IMR-90 (cell line): ENCODE data around the gene ZFP42. TPM values are rescaled to one million over a fixed set of nuclear protein-coding genes. Genes with fewer than 3 reads are reported as not detected.

Source experiments
- ATAC-seq: fragments of 200-7000 bp; cut with Tn5 transposase; 2 replicates; pipeline ENCODE4 v1.9.1; 2020; ENCODE audit warnings: low read depth, mild to moderate bottlenecking, moderate library complexity
- BruUV-seq: library from RNA; stranded (reverse); fragments of 400-500 nt; replicated peaks from 2 replicates; lab custom pipeline; 2021; lab: Mats Ljungman, UMichigan
- CTCF ChIA-PET: fragments of 300-600 bp; formaldehyde crosslinking; extraction: SDS; loops from one replicate; lab custom pipeline; 2021; ENCODE audit warnings: antibody characterized with exemption; lab: Yijun Ruan, JAX
- POLR2A ChIA-PET: fragments of 300-600 bp; sonication (Branson Sonifier 250); formaldehyde crosslinking; loops from one replicate; lab custom pipeline; 2022; ENCODE audit warnings: antibody characterized with exemption; ENCODE audit not compliant: unreplicated experiment; lab: Charles Lee
- DNase-seq: peaks from one replicate; pipeline ENCODE4 v3.0.0; 2013
- H2AFZ ChIP-seq: replicated peaks from 2 replicates; pipeline ENCODE3; 2013; ENCODE audit warnings: low read length, mild to moderate bottlenecking; ENCODE audit not compliant: poor library complexity
- H2AK5ac ChIP-seq: 2 replicates; pipeline ENCODE4 v1.6.1; 2013; ENCODE audit warnings: low read depth, low read length, inconsistent platforms
- H2AK9ac ChIP-seq: replicated peaks from 2 replicates; pipeline ENCODE3; 2013; ENCODE audit warnings: mild to moderate bottlenecking, low read depth, low read length, moderate library complexity; ENCODE audit not compliant: poor library complexity
- H2BK120ac ChIP-seq: 2 replicates; pipeline ENCODE4 v1.6.1; 2013; ENCODE audit warnings: low read depth, low read length, inconsistent platforms
- H2BK15ac ChIP-seq: 3 replicates; pipeline ENCODE4 v1.6.1; 2013; ENCODE audit warnings: low read depth, low read length, inconsistent platforms
- H2BK20ac ChIP-seq: 2 replicates; pipeline ENCODE4 v1.6.1; 2013; ENCODE audit warnings: low read depth, mild to moderate bottlenecking, inconsistent platforms, low read length, moderate library complexity
- H2BK5ac ChIP-seq: 2 replicates; pipeline ENCODE4 v1.6.1; 2013; ENCODE audit warnings: mild to moderate bottlenecking, low read depth, low read length, inconsistent platforms; ENCODE audit not compliant: poor library complexity, severe bottlenecking
- H3K14ac ChIP-seq: replicated peaks from 2 replicates; pipeline ENCODE4 v1.6.1; 2013; ENCODE audit warnings: low read depth, low read length, inconsistent platforms
- H3K18ac ChIP-seq: 2 replicates; pipeline ENCODE4 v1.6.1; 2013; ENCODE audit warnings: low read depth, low read length, control low read depth
- H3K23ac ChIP-seq: 2 replicates; pipeline ENCODE4 v1.6.1; 2013; ENCODE audit warnings: low read depth, low read length, inconsistent platforms
- H3K27ac ChIP-seq: 2 replicates; pipeline ENCODE4 v1.5.1; 2013; ENCODE audit warnings: mild to moderate bottlenecking, control low read depth, low read length; ENCODE audit not compliant: insufficient read depth
- H3K27me3 ChIP-seq: 2 replicates; pipeline ENCODE4 v1.6.1; 2013; ENCODE audit warnings: low read length; ENCODE audit not compliant: control insufficient read depth, insufficient read depth
- H3K36me3 ChIP-seq: 2 replicates; pipeline ENCODE4 v1.6.1; 2013; ENCODE audit warnings: low read length, mixed read lengths; ENCODE audit not compliant: control insufficient read depth, insufficient read depth
- H3K4ac ChIP-seq: 2 replicates; pipeline ENCODE4 v1.6.1; 2013; ENCODE audit warnings: low read depth, low read length, inconsistent platforms
- H3K4me1 ChIP-seq: 2 replicates; pipeline ENCODE4 v1.6.1; 2013; ENCODE audit warnings: low read length, mixed read lengths; ENCODE audit not compliant: control insufficient read depth, insufficient read depth
- H3K4me2 ChIP-seq: 2 replicates; pipeline ENCODE4 v1.6.1; 2013; ENCODE audit warnings: low read depth, mild to moderate bottlenecking, control low read depth, low read length, moderate library complexity
- H3K4me3 ChIP-seq: 2 replicates; pipeline ENCODE4 v1.5.1; 2013; ENCODE audit warnings: low read depth, mild to moderate bottlenecking, control low read depth, low read length, moderate library complexity; ENCODE audit not compliant: insufficient read depth
- H3K56ac ChIP-seq: 2 replicates; pipeline ENCODE4 v1.6.1; 2013; ENCODE audit warnings: low read length, inconsistent platforms; ENCODE audit not compliant: insufficient read depth; ENCODE audit errors: extremely low read depth
- H3K79me1 ChIP-seq, 2 experiments: 2 replicates each; pipeline ENCODE4 v1.6.1; 2013; ENCODE audit warnings: low read length in 2 of 2, inconsistent platforms in 1 of 2, low read depth in 1 of 2
- H3K9ac ChIP-seq: 2 replicates; pipeline ENCODE4 v1.6.1; 2013; ENCODE audit warnings: low read depth, low read length, control low read depth
- H3K9me1 ChIP-seq: 2 replicates; pipeline ENCODE4 v1.6.1; 2013; ENCODE audit warnings: low read length, inconsistent platforms; ENCODE audit not compliant: insufficient read depth
- H3K9me3 ChIP-seq: 2 replicates; pipeline ENCODE4 v1.6.1; 2013; ENCODE audit warnings: low read length; ENCODE audit not compliant: control insufficient read depth, insufficient read depth
- H4K20me1 ChIP-seq: 2 replicates; pipeline ENCODE4 v1.6.1; 2013; ENCODE audit warnings: low read length, inconsistent platforms; ENCODE audit not compliant: insufficient read depth
- H4K5ac ChIP-seq: 2 replicates; pipeline ENCODE4 v1.6.1; 2013; ENCODE audit warnings: mild to moderate bottlenecking, low read depth, low read length, control low read depth
- H4K8ac ChIP-seq, 2 experiments: 2 replicates each; pipeline ENCODE4 v1.6.1; 2013; ENCODE audit warnings: low read depth in 2 of 2, low read length in 2 of 2, control low read depth in 1 of 2, inconsistent platforms in 1 of 2
- H4K91ac ChIP-seq: 2 replicates; pipeline ENCODE4 v1.6.1; 2013; ENCODE audit warnings: low read depth, low read length, inconsistent platforms; ENCODE audit not compliant: insufficient read depth
- BHLHE40 ChIP-seq: fragments of 150-350 bp; IDR thresholded peaks from 2 replicates; pipeline ENCODE4 v1.6.1; 2016; ENCODE audit warnings: mild to moderate bottlenecking, low read depth, low read length
- FOS ChIP-seq: fragments of 150-350 bp; IDR thresholded peaks from 2 replicates; pipeline ENCODE4 v1.6.1; 2016; ENCODE audit warnings: low read depth, low read length
- NFE2L2 ChIP-seq: fragments of 150-350 bp; IDR thresholded peaks from 2 replicates; pipeline ENCODE4 v1.6.1; 2016; ENCODE audit warnings: low read depth, mild to moderate bottlenecking, low read length
- POLR2A ChIP-seq: IDR thresholded peaks from 2 replicates; pipeline ENCODE4 v1.6.1; 2012; ENCODE audit warnings: mild to moderate bottlenecking, low read depth, low read length
- RAD21 ChIP-seq: IDR thresholded peaks from 2 replicates; pipeline ENCODE4 v1.6.1; 2012; ENCODE audit warnings: low read length, improper control_type of control experiment
- USF2 ChIP-seq: fragments of 150-350 bp; IDR thresholded peaks from 2 replicates; pipeline ENCODE4 v1.6.1; 2017; ENCODE audit warnings: mild to moderate bottlenecking, antibody characterized with exemption, low read length, low read depth
- WGBS, 2 experiments: methylation state at CpG; one replicate each; pipeline versions ENCODE4 v1.1.5 to v1.1.7; 2013; ENCODE audit warnings: missing lambda C conversion rate in 2 of 2; ENCODE audit not compliant: insufficient read length in 1 of 2; ENCODE audit errors: extremely low coverage in 2 of 2; 5-methylcytosine and 5-hydroxymethylcytosine counted together
- dilution Hi-C: fragments of 300-500 bp; cut with HindIII; formaldehyde crosslinking; loops from one replicate; pipeline ENCODE4 v1.14.3; 2018; ENCODE audit warnings: low sequenced_read_pairs; ENCODE audit not compliant: unreplicated experiment
- in situ Hi-C: fragments of 300-500 bp; cut with MboI; formaldehyde crosslinking; loops from 3 replicates; pipeline ENCODE4 v1.14.3; 2019; ENCODE audit warnings: low sequenced_read_pairs, inconsistent platforms, mixed read lengths
- intact Hi-C: fragments of 100-400 bp; cut with micrococcal nuclease; formaldehyde crosslinking; loops from 2 replicates; pipeline ENCODE4 v1.10.0; 2022
- polyA plus RNA-seq, 3 experiments: library from polyadenylated mRNA; depleted of rRNA; stranded (reverse); fragments of >200 nt; gene quantifications; 2 replicates each; pipeline ENCODE4 v1.2.3, GENCODE V29; 2012; ENCODE audit warnings: low replicate concordance in 1 of 3
- total RNA-seq: library from RNA; depleted of rRNA; stranded (reverse); fragments of >200 nt; gene quantifications from 2 replicates; pipeline ENCODE4 v1.2.3, GENCODE V29; 2012

Gene ZFP42
- total and polyA plus RNA-seq, 2 of the 4 experiments (the other 2 are of a cell fraction) = not detected

DNA sequence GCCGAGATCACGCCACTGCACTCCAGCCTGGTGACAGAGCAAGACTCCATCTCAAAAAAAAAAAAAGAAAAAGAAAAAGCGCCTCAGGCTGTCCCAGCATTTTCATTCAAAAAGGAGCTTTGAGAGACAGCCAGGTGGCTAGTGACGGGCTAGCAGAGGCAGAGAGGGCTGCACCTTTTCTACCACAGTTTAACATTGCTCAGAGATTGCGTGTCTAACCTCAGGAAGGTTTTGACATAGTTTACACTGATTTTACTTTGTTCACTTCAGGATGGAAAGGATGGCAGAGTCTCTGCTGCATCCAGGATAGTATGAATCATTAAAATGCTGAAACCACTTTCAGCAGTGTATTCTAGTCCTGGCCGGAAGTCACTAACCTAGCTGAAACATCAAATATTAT, 28.1 kb downstream of the ZFP42 start:
- no CpG with 5 or more reads among the region's 6 CpGs for WGBS, 2 experiments

More for the DNA sequence above, 28.1 kb downstream of the ZFP42 start:
- Histone ChIP-seq H3K56ac (no peak overlapping the region), H4K20me1 (no peaks in the 10 kb centered on the region), H3K4me3 (no peak overlapping the region), H4K8ac (no peak overlapping the region), H2BK120ac (no peak overlapping the region), H3K27me3 (no peaks in the 10 kb centered on the region), H3K79me1 (no peaks in the 10 kb centered on the region), H4K91ac (no peak overlapping the region), H4K5ac (no peak overlapping the region), H2AK9ac (no peak overlapping the region), H3K4me1 (no peaks in the 10 kb centered on the region), H2BK5ac (no peak overlapping the region), H3K9me1 (no peaks in the 10 kb centered on the region), H3K4me2 (no peak overlapping the region), H3K14ac (no peak overlapping the region), H3K9me3 (no peaks in the 10 kb centered on the region), H3K9ac (no peak overlapping the region), H3K36me3 (no peaks in the 10 kb centered on the region), H2AK5ac (no peak overlapping the region), H3K23ac (no peak overlapping the region), H2BK20ac (no peak overlapping the region), H2AFZ (no peak overlapping the region), H3K27ac (no peak overlapping the region), H3K18ac (no peak overlapping the region), H3K4ac (no peak overlapping the region), H2BK15ac (no peak overlapping the region)
- dilution Hi-C loops (no loop called here), intact Hi-C loops (no loop called here), in situ Hi-C loops (no loop called here)
- ATAC-seq = no peak; the same call in 1 of the 2 replicates
- CTCF ChIA-PET = no interaction called here
- POLR2A ChIA-PET = no interaction called here
- no peak for TF ChIP-seq RAD21
- TF ChIP-seq FOS = no peak
- no peak for TF ChIP-seq POLR2A
- TF ChIP-seq NFE2L2 = no peak
- no peak for TF ChIP-seq USF2
- TF ChIP-seq BHLHE40 = no peak
- peak; percentile 26 for DNase-seq
- no TSS peak for BruUV-seq
